HepG2 (cell line): ENCODE results near the gene PFKM. TPM values are rescaled to one million over a fixed set of nuclear protein-coding genes. Genes with fewer than 3 reads are reported as not detected.
A peak's percentile ranks its signal among the peaks of the same experiment; 100 is the strongest.

ENCODE experiments used
- ATF7 ChIP-seq, 2 experiments: fragments of 450-650 bp in 1 of 2; sonication (generic) in 1 of 2; formaldehyde crosslinking in 1 of 2; IDR thresholded peaks; 2 replicates each; pipeline versions ENCODE4 v1.4.0 to v1.6.1; 2016 to 2020; ENCODE audit warnings: antibody characterized with exemption in 1 of 2, mild to moderate bottlenecking in 1 of 2, missing genetic modification reagents in 1 of 2
- BCLAF1 ChIP-seq: fragments of 450-650 bp; IDR thresholded peaks from 2 replicates; pipeline ENCODE4 v1.6.1; 2017; ENCODE audit warnings: mild to moderate bottlenecking
- CHD2 ChIP-seq: IDR thresholded peaks from 2 replicates; pipeline ENCODE4 v1.6.1; 2011; ENCODE audit warnings: low read depth, low read length, improper control_type of control experiment
- ELF4 ChIP-seq: sonication (generic); formaldehyde crosslinking; IDR thresholded peaks from 2 replicates; pipeline ENCODE4 v1.5.0; 2020; ENCODE audit warnings: missing genetic modification reagents, mild to moderate bottlenecking, moderate library complexity, borderline replicate concordance
- FOXC1 ChIP-seq: sonication (generic); formaldehyde crosslinking; IDR thresholded peaks from 2 replicates; pipeline ENCODE4 v1.8.0; 2022; ENCODE audit warnings: mild to moderate bottlenecking, missing genetic modification reagents, borderline replicate concordance
- GMEB1 ChIP-seq: sonication (generic); formaldehyde crosslinking; IDR thresholded peaks from 2 replicates; pipeline ENCODE4 v1.5.1; 2020; ENCODE audit warnings: missing genetic modification reagents, mild to moderate bottlenecking, borderline replicate concordance
- KDM3A ChIP-seq: IDR thresholded peaks from 2 replicates; pipeline ENCODE4 v1.6.1; 2018; ENCODE audit warnings: low read depth, missing compliant biosample characterization
- KMT2B ChIP-seq: IDR thresholded peaks from 2 replicates; pipeline ENCODE4 v1.6.1; 2016; ENCODE audit warnings: missing genetic modification reagents, missing compliant biosample characterization
- LCORL ChIP-seq, 2 experiments: fragments of 450-650 bp in 1 of 2; sonication (generic) in 1 of 2; formaldehyde crosslinking in 1 of 2; IDR thresholded peaks; 2 replicates each; pipeline versions ENCODE4 v1.5.0 to v1.6.1; 2017 to 2020; ENCODE audit warnings: antibody characterized with exemption in 1 of 2, missing genetic modification reagents in 1 of 2
- MAFG ChIP-seq: sonication (generic); formaldehyde crosslinking; IDR thresholded peaks from 2 replicates; pipeline ENCODE4 v1.5.1; 2020; ENCODE audit warnings: mild to moderate bottlenecking, missing genetic modification reagents
- MEIS2 ChIP-seq: sonication (generic); formaldehyde crosslinking; IDR thresholded peaks from 2 replicates; pipeline ENCODE4 v1.9.0; 2021; ENCODE audit warnings: mild to moderate bottlenecking, missing genetic modification reagents
- NCOA1 ChIP-seq: sonication (generic); formaldehyde crosslinking; IDR thresholded peaks from 2 replicates; pipeline ENCODE4 v1.9.0; 2021; ENCODE audit warnings: missing genetic modification reagents
- NCOR1 ChIP-seq: fragments of 200-600 bp; sonication (generic); IDR thresholded peaks from 2 replicates; pipeline ENCODE4 v1.7.0; 2017; ENCODE audit warnings: antibody characterized with exemption, low read length, borderline replicate concordance
- SP4 ChIP-seq: sonication (generic); formaldehyde crosslinking; IDR thresholded peaks from 2 replicates; pipeline ENCODE4 v1.8.1; 2023; ENCODE audit warnings: mild to moderate bottlenecking, missing genetic modification reagents
- TFDP1 ChIP-seq: IDR thresholded peaks from 2 replicates; pipeline ENCODE4 v1.6.1; 2016; ENCODE audit warnings: missing compliant biosample characterization, missing genetic modification reagents, borderline replicate concordance
- YEATS2 ChIP-seq: sonication (generic); formaldehyde crosslinking; IDR thresholded peaks from 2 replicates; pipeline ENCODE4 v1.4.0; 2020; ENCODE audit warnings: missing genetic modification reagents, borderline replicate concordance
- ZBTB21 ChIP-seq: sonication (generic); formaldehyde crosslinking; IDR thresholded peaks from 2 replicates; pipeline ENCODE4 v1.4.0; 2020; ENCODE audit warnings: missing genetic modification reagents
- ZBTB44 ChIP-seq: sonication (generic); formaldehyde crosslinking; IDR thresholded peaks from 2 replicates; pipeline ENCODE4 v1.4.0; 2020; ENCODE audit warnings: missing genetic modification reagents
- ZNF446 ChIP-seq: sonication (generic); formaldehyde crosslinking; IDR thresholded peaks from 2 replicates; pipeline ENCODE4 v1.5.0; 2020; ENCODE audit warnings: mild to moderate bottlenecking, missing genetic modification reagents
- ZNF556 ChIP-seq: sonication (generic); formaldehyde crosslinking; IDR thresholded peaks from 2 replicates; pipeline ENCODE4 v1.4.0; 2020; ENCODE audit warnings: mild to moderate bottlenecking, missing genetic modification reagents, borderline replicate concordance
- ZNF749 ChIP-seq: sonication (generic); formaldehyde crosslinking; IDR thresholded peaks from 2 replicates; pipeline ENCODE4 v1.8.0; 2022; ENCODE audit warnings: mild to moderate bottlenecking, missing genetic modification reagents, moderate library complexity, borderline replicate concordance
- polyA plus RNA-seq, 8 experiments: library from polyadenylated mRNA; depleted of rRNA in 3 of 8; stranded (reverse) in 7 of 8; unstranded in 1 of 8; fragments of >200 nt; fragmentation: Illumina TruSeq in 4 of 8; extraction: Trizol in 4 of 8; gene quantifications; 2 replicates each; pipeline versions ENCODE4 v1.2.1 to v1.2.3, GENCODE V29; 2011 to 2016; ENCODE audit warnings: low read depth in 4 of 8, missing spikeins in 1 of 8, mixed read lengths in 1 of 8; ENCODE audit not compliant: insufficient read depth in 1 of 8
- total RNA-seq, 5 experiments: library from RNA; depleted of rRNA; stranded (reverse); fragments of >200 nt; fragmentation: Illumina TruSeq; extraction: Trizol; gene quantifications; 2 replicates each; pipeline ENCODE4 v1.2.3, GENCODE V29; 2016; ENCODE audit warnings: low read depth in 1 of 5

PFKM gene
- total and polyA plus RNA-seq, 2 of the 13 experiments (the other 11 are each of a cell fraction or from before 2014, with no cell fraction given), result 1.9 to 2.4 TPM

GRCh38 chr12:48105867-48106680, 13.1 kb upstream of the PFKM start, which contains the start of gene SENP1 (continued):
- TF ChIP-seq FOXC1 (CRISPR knock-in tag), result peak; percentile 30; the same call in 1 of the 2 replicates
- peak; percentile 80; the same call in 1 of the 2 replicates for TF ChIP-seq TFDP1 (CRISPR knock-in tag)
- TF ChIP-seq GMEB1, result peak; percentile 63; the same call in 1 of the 2 replicates
- TF ChIP-seq ZNF749 (CRISPR knock-in tag), result no peak; the same call in 1 of the 2 replicates
- peak; percentile 47; the same call in 1 of the 2 replicates for TF ChIP-seq NCOR1
- TF ChIP-seq ELF4 (CRISPR knock-in tag), result no peak; the same call in 1 of the 2 replicates
- TF ChIP-seq ZBTB44 (CRISPR knock-in tag), result no peak
- TF ChIP-seq KMT2B (CRISPR knock-in tag), result peak; percentile 98
- 0 out of 2 replicates have a peak, but pooled peaks have one; percentile 64 for TF ChIP-seq NCOA1
- TF ChIP-seq KDM3A (CRISPR knock-in tag), result peak; percentile 94; the same call in 1 of the 2 replicates
- TF ChIP-seq YEATS2 (CRISPR knock-in tag), result peak; percentile 85
- peak; percentile 65; the same call in 1 of the 2 replicates for TF ChIP-seq CHD2
- no peak for TF ChIP-seq ZBTB21
- no peak for TF ChIP-seq ATF7 (IDR thresholded peaks at IDR 0.05)
- no peak; the same call in 1 of the 2 replicates for TF ChIP-seq ATF7 (CRISPR knock-in tag; IDR thresholded peaks at IDR 0.05)
- TF ChIP-seq ZNF446 (CRISPR knock-in tag), result no peak
- no peak for TF ChIP-seq MAFG (CRISPR knock-in tag)
- peak; percentile 93 for TF ChIP-seq LCORL (IDR thresholded peaks at IDR 0.05)
- TF ChIP-seq LCORL (CRISPR knock-in tag; IDR thresholded peaks at IDR 0.05), result peak; percentile 36; the same call in 1 of the 2 replicates
- TF ChIP-seq BCLAF1, result no peak
- TF ChIP-seq MEIS2 (CRISPR knock-in tag), result no peak
- TF ChIP-seq SP4 (CRISPR knock-in tag), result peak; percentile 67
- TF ChIP-seq ZNF556 (CRISPR knock-in tag), result peak; percentile 60; the same call in 1 of the 2 replicates
